Neural progenitor cell (in vitro differentiated cells): Measurements from ENCODE around the gene OR2F1. TPM values are rescaled to one million over a fixed set of nuclear protein-coding genes. Genes with fewer than 3 reads are reported as not detected.

ENCODE experiments used
- DNase-seq: peaks from one replicate; pipeline ENCODE4 v3.0.0-alpha.2; 2016; ENCODE audit warnings: low spot score
- H2AFZ ChIP-seq: fragments of 200-600 bp; sonication (generic); replicated peaks from 2 replicates; pipeline ENCODE4 v1.6.1; 2016; ENCODE audit warnings: antibody characterized with exemption
- H3F3A ChIP-seq: fragments of 200-600 bp; sonication (generic); 2 replicates; pipeline ENCODE4 v1.6.1; 2016; ENCODE audit warnings: antibody characterized with exemption, low read depth
- H3K27ac ChIP-seq: fragments of 200-600 bp; sonication (generic); 2 replicates; pipeline ENCODE4 v1.5.1; 2016; ENCODE audit warnings: mild to moderate bottlenecking
- H3K27me3 ChIP-seq: fragments of 200-600 bp; sonication (generic); 2 replicates; pipeline ENCODE4 v1.6.1; 2016; ENCODE audit warnings: mild to moderate bottlenecking, moderate library complexity
- H3K36me3 ChIP-seq: fragments of 200-600 bp; sonication (generic); 2 replicates; pipeline ENCODE4 v1.5.1; 2016
- H3K4me1 ChIP-seq: fragments of 200-600 bp; sonication (generic); 2 replicates; pipeline ENCODE4 v1.6.1; 2016; ENCODE audit warnings: mixed run types
- H3K4me2 ChIP-seq: fragments of 200-600 bp; sonication (generic); 2 replicates; pipeline ENCODE4 v1.6.1; 2016
- H3K4me3 ChIP-seq: fragments of 200-600 bp; sonication (generic); 2 replicates; pipeline ENCODE4 v1.5.1; 2016
- H3K79me2 ChIP-seq: fragments of 200-600 bp; sonication (generic); 2 replicates; pipeline ENCODE4 v1.6.1; 2016; ENCODE audit warnings: low read depth
- H3K9ac ChIP-seq: fragments of 200-600 bp; sonication (generic); 2 replicates; pipeline ENCODE4 v1.6.1; 2016
- H3K9me3 ChIP-seq: fragments of 200-600 bp; sonication (generic); 2 replicates; pipeline ENCODE4 v1.5.1; 2016; ENCODE audit warnings: low read depth
- H4K20me1 ChIP-seq: fragments of 200-600 bp; sonication (generic); 2 replicates; pipeline ENCODE4 v1.6.1; 2016; ENCODE audit warnings: low read depth
- H3K27ac Mint-ChIP-seq: 3 replicates; pipeline ENCODE4 v1.8.0; 2021; ENCODE audit warnings: mixed read lengths
- H3K27me3 Mint-ChIP-seq: 2 replicates; pipeline ENCODE4 v1.8.0; 2022; ENCODE audit warnings: low read depth, mild to moderate bottlenecking, inconsistent platforms, moderate library complexity, mixed read lengths; ENCODE audit not compliant: insufficient read depth
- H3K36me3 Mint-ChIP-seq: 3 replicates; pipeline ENCODE4 v1.8.0; 2021; ENCODE audit warnings: mixed read lengths
- H3K4me1 Mint-ChIP-seq: 3 replicates; pipeline ENCODE4 v1.8.0; 2021; ENCODE audit warnings: mixed read lengths
- H3K4me3 Mint-ChIP-seq: 3 replicates; pipeline ENCODE4 v1.8.0; 2021; ENCODE audit warnings: mild to moderate bottlenecking, moderate library complexity, mixed read lengths
- H3K9me3 Mint-ChIP-seq: 3 replicates; pipeline ENCODE4 v1.8.0; 2020; ENCODE audit warnings: mixed read lengths
- EZH2 ChIP-seq: fragments of 200-600 bp; sonication (generic); IDR thresholded peaks from 2 replicates; pipeline ENCODE4 v1.6.1; 2017; ENCODE audit warnings: antibody characterized with exemption, mild to moderate bottlenecking, moderate library complexity
- EZH2phosphoT487 ChIP-seq: fragments of 200-600 bp; sonication (generic); IDR thresholded peaks from 2 replicates; pipeline ENCODE4 v1.6.1; 2017; ENCODE audit warnings: antibody characterized with exemption
- total RNA-seq: library from RNA; depleted of rRNA; stranded (reverse); fragments of >200 nt; gene quantifications from 2 replicates; pipeline ENCODE4 v1.2.3, GENCODE V29; 2015; ENCODE audit warnings: low replicate concordance
- TF ChIP-seq, protein P1 (sequence below): fragments of 200-600 bp; sonication (generic); IDR thresholded peaks from 2 replicates; pipeline ENCODE4 v1.5.1; 2017; ENCODE audit warnings: antibody characterized with exemption, mild to moderate bottlenecking

OR2F1 gene
- total RNA-seq, 1 donor from 2014 or later: not detected

GRCh38 chr7:143924851-143925250 is 29.8 kb upstream of the OR2F1 start:
- Histone ChIP-seq H3K27ac (no peak overlapping the region), H3K27me3 (no peaks in the 10 kb centered on the region), H4K20me1 (no peaks in the 10 kb centered on the region), H3K4me1 (no peaks in the 10 kb centered on the region), H3F3A (no peaks in the 10 kb centered on the region), H3K36me3 (no peaks in the 10 kb centered on the region), H3K9me3 (no peaks in the 10 kb centered on the region), H3K9ac (no peak overlapping the region), H3K4me3 (no peak overlapping the region), H3K4me2 (no peak overlapping the region), H3K79me2 (no peaks in the 10 kb centered on the region), H2AFZ (no peak overlapping the region)
- Mint-ChIP-seq H3K36me3 (no peaks in the 10 kb centered on the region), H3K4me3 (no peak overlapping the region), H3K27me3 (no peaks in the 10 kb centered on the region), H3K27ac (no peak overlapping the region), H3K9me3 (no peaks in the 10 kb centered on the region), H3K4me1 (no peaks in the 10 kb centered on the region)
- TF ChIP-seq EZH2phosphoT487 (no peak), EZH2 (no peak)
- TF ChIP-seq, protein P1, sequence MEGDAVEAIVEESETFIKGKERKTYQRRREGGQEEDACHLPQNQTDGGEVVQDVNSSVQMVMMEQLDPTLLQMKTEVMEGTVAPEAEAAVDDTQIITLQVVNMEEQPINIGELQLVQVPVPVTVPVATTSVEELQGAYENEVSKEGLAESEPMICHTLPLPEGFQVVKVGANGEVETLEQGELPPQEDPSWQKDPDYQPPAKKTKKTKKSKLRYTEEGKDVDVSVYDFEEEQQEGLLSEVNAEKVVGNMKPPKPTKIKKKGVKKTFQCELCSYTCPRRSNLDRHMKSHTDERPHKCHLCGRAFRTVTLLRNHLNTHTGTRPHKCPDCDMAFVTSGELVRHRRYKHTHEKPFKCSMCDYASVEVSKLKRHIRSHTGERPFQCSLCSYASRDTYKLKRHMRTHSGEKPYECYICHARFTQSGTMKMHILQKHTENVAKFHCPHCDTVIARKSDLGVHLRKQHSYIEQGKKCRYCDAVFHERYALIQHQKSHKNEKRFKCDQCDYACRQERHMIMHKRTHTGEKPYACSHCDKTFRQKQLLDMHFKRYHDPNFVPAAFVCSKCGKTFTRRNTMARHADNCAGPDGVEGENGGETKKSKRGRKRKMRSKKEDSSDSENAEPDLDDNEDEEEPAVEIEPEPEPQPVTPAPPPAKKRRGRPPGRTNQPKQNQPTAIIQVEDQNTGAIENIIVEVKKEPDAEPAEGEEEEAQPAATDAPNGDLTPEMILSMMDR: no peak
- peak; percentile 24 for DNase-seq

- H3K79me2 ChIP-seq: no peaks in the 10 kb centered on the region
These were observed 25.3 kb upstream of the OR2F1 start for GRCh38 chr7:143929224-143929920.

GRCh38 chr7:143931739-143932138 is 22.9 kb upstream of the OR2F1 start:
- no peak overlapping the region for H3K4me3 ChIP-seq
- Mint-ChIP-seq H3K9me3 (no peaks in the 10 kb centered on the region), H3K4me3 (no peak overlapping the region), H3K36me3 (no peaks in the 10 kb centered on the region), H3K4me1 (no peaks in the 10 kb centered on the region), H3K27me3 (peaks cover 3% of the 10 kb centered on the region), H3K27ac (no peak overlapping the region)
- no peak overlapping the region for H3K9ac ChIP-seq
- H3K36me3 ChIP-seq: no peaks in the 10 kb centered on the region
- no peak overlapping the region for H3K4me2 ChIP-seq
- H4K20me1 ChIP-seq: no peaks in the 10 kb centered on the region
- H3K79me2 ChIP-seq: no peaks in the 10 kb centered on the region
- no peak overlapping the region for H3K27ac ChIP-seq
- no peaks in the 10 kb centered on the region for H3K4me1 ChIP-seq
- H2AFZ ChIP-seq: no peak overlapping the region
- TF ChIP-seq EZH2phosphoT487 (no peak), EZH2 (no peak)
- TF ChIP-seq, protein P1: no peak
- no peak for DNase-seq
- no peaks in the 10 kb centered on the region for H3K9me3 ChIP-seq
- no peaks in the 10 kb centered on the region for H3K27me3 ChIP-seq
- H3F3A ChIP-seq: no peaks in the 10 kb centered on the region

More at GRCh38 chr7:143929224-143929920, 25.3 kb upstream of the OR2F1 start:
- no peak overlapping the region for H3K4me2 ChIP-seq
- H3K27ac ChIP-seq: no peak overlapping the region
- Mint-ChIP-seq H3K4me1 (no peaks in the 10 kb centered on the region), H3K27ac (no peak overlapping the region), H3K36me3 (no peaks in the 10 kb centered on the region), H3K9me3 (no peaks in the 10 kb centered on the region), H3K27me3 (no peaks in the 10 kb centered on the region), H3K4me3 (no peak overlapping the region)
- no peak overlapping the region for H2AFZ ChIP-seq
- H3K4me3 ChIP-seq: no peak overlapping the region
- H3K27me3 ChIP-seq: no peaks in the 10 kb centered on the region
- TF ChIP-seq, protein P1: no peak
- TF ChIP-seq EZH2 (no peak), EZH2phosphoT487 (no peak)
- no peaks in the 10 kb centered on the region for H3F3A ChIP-seq
- no peak overlapping the region for H3K9ac ChIP-seq
- H3K36me3 ChIP-seq: no peaks in the 10 kb centered on the region
- no peaks in the 10 kb centered on the region for H3K9me3 ChIP-seq
- no peaks in the 10 kb centered on the region for H3K4me1 ChIP-seq
- H4K20me1 ChIP-seq: no peaks in the 10 kb centered on the region
- no peak for DNase-seq
